ENCODE data around the gene PMEPA1.

Gene PMEPA1

DNA sequence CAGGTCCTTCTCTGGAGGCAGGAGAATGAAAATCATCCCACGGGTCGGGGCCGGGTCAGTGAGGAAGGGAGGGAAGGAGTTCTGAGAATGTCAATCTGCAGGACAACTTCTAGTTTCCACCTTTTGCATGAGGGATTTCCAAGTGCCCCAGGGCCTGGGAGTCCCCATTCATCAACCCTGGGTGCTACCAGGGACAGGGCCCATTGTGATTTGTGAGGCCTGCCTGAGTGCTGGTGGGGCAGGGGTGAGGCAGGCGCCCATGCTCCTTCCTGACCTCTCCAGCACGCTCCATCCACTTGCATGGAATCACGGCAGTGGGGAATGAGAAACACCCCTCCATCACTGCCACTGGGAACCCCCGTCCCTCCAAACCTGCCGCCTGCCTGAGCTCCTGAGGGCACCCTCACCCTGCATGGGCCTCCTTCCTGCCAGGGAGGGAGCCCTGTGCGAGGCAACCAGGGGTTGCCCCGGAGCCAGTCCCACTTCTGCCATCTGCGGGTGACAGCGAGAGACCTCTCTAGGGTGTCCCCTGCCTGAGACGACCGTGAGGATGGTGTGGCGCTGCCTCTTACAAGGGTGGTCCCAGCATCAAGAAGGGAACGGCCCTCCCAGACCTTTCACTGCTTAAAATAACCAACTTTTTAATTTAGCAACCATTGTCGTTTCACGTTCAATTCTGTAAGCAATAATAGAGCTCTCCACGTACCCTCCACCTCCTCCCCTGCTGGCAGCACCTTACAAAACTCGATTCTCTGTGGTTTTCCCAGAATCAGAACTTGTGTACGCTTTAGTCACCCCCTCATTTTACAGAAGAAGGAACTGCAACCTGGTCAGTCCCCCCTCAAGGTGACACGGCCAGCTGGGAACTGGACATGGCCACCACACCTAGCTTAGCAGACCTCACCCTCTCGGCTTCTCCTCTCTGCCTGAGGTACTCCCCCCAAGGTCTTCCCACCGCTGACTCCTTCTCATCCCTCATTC is 28.6 kb downstream of the PMEPA1 start:
- no peaks in the 10 kb centered on the region for H3K36me3 ChIP-seq (ENCODE audit: insufficient read depth, low read length)
- no peaks in the 10 kb centered on the region for H3K4me1 ChIP-seq (ENCODE audit: control insufficient read depth, insufficient read depth, low read length)
- no peak overlapping the region for H3K4me2 ChIP-seq (ENCODE audit: low read length)
- no peak overlapping the region for H3K9ac ChIP-seq (ENCODE audit: low read depth, low read length)
- no peaks in the 10 kb centered on the region for H3K9me3 ChIP-seq (replicated peaks; ENCODE audit: low read length)
- no peak overlapping the region for H3K4me3 ChIP-seq (ENCODE audit: low read length)
- no peaks in the 10 kb centered on the region for H3K27me3 ChIP-seq (ENCODE audit: control insufficient read depth, insufficient read depth, low read length)

- no peaks in the 10 kb centered on the region for H3K9me3 ChIP-seq (replicated peaks; ENCODE audit: low read length)
- H3K4me2 ChIP-seq (ENCODE audit: low read length): no peak overlapping the region
- H3K9ac ChIP-seq (ENCODE audit: low read depth, low read length): no peak overlapping the region
- H3K27me3 ChIP-seq (ENCODE audit: control insufficient read depth, insufficient read depth, low read length): no peaks in the 10 kb centered on the region
- no peaks in the 10 kb centered on the region for H3K36me3 ChIP-seq (ENCODE audit: insufficient read depth, low read length)
- H3K4me1 ChIP-seq (ENCODE audit: control insufficient read depth, insufficient read depth, low read length): no peaks in the 10 kb centered on the region
- H3K4me3 ChIP-seq (ENCODE audit: low read length): no peak overlapping the region
Measured at GRCh38 chr20:57680131-57680716, 29.6 kb downstream of the PMEPA1 start.

- Histone ChIP-seq H3K4me2 (ENCODE audit: low read length) (no peak overlapping the region), H3K27me3 (ENCODE audit: control insufficient read depth, insufficient read depth, low read length) (no peaks in the 10 kb centered on the region), H3K36me3 (ENCODE audit: insufficient read depth, low read length) (no peaks in the 10 kb centered on the region), H3K4me3 (ENCODE audit: low read length) (no peak overlapping the region), H3K9me3 (replicated peaks; ENCODE audit: low read length) (no peaks in the 10 kb centered on the region), H3K9ac (ENCODE audit: low read depth, low read length) (no peak overlapping the region), H3K4me1 (ENCODE audit: control insufficient read depth, insufficient read depth, low read length) (no peaks in the 10 kb centered on the region)
Measured at GRCh38 chr20:57679113-57679512, 30.7 kb downstream of the PMEPA1 start.

- Histone ChIP-seq H3K27me3 (ENCODE audit: control insufficient read depth, insufficient read depth, low read length) (no peaks in the 10 kb centered on the region), H3K4me3 (ENCODE audit: low read length) (no peak overlapping the region), H3K36me3 (ENCODE audit: insufficient read depth, low read length) (no peaks in the 10 kb centered on the region), H3K9ac (ENCODE audit: low read depth, low read length) (no peak overlapping the region), H3K4me2 (ENCODE audit: low read length) (no peak overlapping the region), H3K9me3 (replicated peaks; ENCODE audit: low read length) (no peaks in the 10 kb centered on the region), H3K4me1 (ENCODE audit: control insufficient read depth, insufficient read depth, low read length) (no peaks in the 10 kb centered on the region)
Measured at GRCh38 chr20:57678340-57678739, 31.5 kb downstream of the PMEPA1 start.

GRCh38 chr20:57677584-57677982 is 32.2 kb downstream of the PMEPA1 start:
- H3K9ac ChIP-seq (ENCODE audit: low read depth, low read length): no peak overlapping the region
- H3K4me2 ChIP-seq (ENCODE audit: low read length): no peak overlapping the region
- no peaks in the 10 kb centered on the region for H3K4me1 ChIP-seq (ENCODE audit: control insufficient read depth, insufficient read depth, low read length)

DNA sequence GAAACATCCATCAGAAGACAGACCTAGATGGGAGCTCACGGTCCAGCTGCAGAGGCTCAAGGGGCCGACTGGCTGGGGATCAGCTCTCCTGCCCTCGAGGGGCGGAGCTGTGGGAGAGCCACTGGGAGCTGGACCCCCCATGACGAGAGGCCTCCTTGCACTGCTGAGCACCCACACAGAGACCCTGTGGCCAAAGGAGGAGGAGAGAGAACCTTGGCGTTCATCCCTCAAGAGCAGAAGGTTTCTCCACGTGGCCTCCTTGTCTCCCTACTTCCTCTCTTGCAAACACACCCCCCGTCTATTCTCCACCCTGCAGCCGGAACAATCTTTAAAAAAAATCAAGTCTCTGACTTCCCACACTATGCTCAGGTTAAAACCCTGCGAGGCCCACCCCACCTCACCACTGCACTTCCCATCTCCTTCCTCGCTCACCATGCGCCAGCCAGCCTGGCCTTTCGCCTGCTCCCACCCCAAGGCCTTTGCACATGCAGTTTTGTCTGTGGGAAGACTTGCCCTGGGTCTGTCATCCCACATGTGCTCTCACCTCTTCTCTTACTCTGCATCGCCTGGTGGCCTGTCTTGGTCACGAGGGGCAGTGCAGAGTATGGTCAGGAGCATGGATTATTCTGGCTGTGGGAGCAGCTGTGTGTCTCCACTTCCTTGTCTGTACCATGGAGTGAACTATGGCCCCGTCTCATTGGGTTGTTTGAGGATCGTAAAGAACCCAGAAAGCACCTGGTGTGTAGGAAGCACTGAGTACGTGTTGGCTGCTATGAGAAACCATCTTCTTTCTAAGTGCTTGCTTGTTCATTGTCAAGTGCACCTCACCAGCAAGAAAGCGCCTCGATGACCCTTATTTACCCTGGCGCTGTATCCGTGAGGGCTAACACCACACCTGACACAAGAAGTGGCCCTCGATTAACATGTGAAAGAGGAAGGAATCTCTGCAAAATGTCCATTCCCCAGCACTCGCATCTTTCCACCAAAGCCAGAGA is 32.9 kb downstream of the PMEPA1 start:
- H3K36me3 ChIP-seq (ENCODE audit: insufficient read depth, low read length): no peaks in the 10 kb centered on the region

More at GRCh38 chr20:57677584-57677982, 32.2 kb downstream of the PMEPA1 start:
- Histone ChIP-seq H3K36me3 (ENCODE audit: insufficient read depth, low read length) (no peaks in the 10 kb centered on the region), H3K4me3 (ENCODE audit: low read length) (no peak overlapping the region), H3K27me3 (ENCODE audit: control insufficient read depth, insufficient read depth, low read length) (no peaks in the 10 kb centered on the region), H3K9me3 (replicated peaks; ENCODE audit: low read length) (no peaks in the 10 kb centered on the region)

GRCh38 chr20:57675773-57676172 is 34.0 kb downstream of the PMEPA1 start:
- H3K27me3 ChIP-seq (ENCODE audit: control insufficient read depth, insufficient read depth, low read length): no peaks in the 10 kb centered on the region

More for the DNA sequence above, 32.9 kb downstream of the PMEPA1 start:
- no peak overlapping the region for H3K4me3 ChIP-seq (ENCODE audit: low read length)
- H3K9me3 ChIP-seq (replicated peaks; ENCODE audit: low read length): no peaks in the 10 kb centered on the region
- H3K9ac ChIP-seq (ENCODE audit: low read depth, low read length): no peak overlapping the region
- H3K4me1 ChIP-seq (ENCODE audit: control insufficient read depth, insufficient read depth, low read length): no peaks in the 10 kb centered on the region
- no peak overlapping the region for H3K4me2 ChIP-seq (ENCODE audit: low read length)
- H3K27me3 ChIP-seq (ENCODE audit: control insufficient read depth, insufficient read depth, low read length): no peaks in the 10 kb centered on the region

DNA sequence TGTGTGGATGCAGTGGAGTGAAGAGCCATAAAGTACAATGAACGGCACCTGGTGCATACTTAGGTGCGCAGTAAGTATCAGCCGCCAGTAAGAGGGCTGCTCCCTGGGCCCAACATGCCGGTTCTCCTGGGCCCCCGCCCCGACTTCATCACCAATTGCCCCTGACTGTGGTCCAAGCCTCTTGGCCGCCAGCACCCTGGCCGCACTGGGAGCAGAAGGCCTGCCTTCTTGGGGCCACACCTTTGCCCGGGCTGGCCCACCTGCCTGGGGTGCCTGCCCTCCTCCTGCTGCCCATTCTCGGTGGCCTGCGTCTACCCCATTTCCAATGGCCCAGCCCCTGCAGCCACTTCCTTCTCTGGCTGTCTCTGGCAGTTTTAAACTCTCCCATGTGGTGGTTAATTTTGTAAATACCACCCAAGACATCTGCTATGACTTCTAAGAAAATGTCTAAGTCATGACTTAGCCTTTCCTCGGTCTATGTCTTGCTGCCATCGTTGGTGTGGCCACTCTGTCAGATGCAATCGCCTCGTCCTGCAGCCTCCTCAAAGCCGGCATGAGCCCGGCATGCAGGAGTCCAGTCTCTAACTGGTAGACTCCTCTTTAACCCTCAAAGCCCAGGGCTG is 36.8 kb downstream of the PMEPA1 start:
- Histone ChIP-seq H3K4me3 (ENCODE audit: low read length) (no peak overlapping the region), H3K4me2 (ENCODE audit: low read length) (no peak overlapping the region), H3K9me3 (replicated peaks; ENCODE audit: low read length) (no peaks in the 10 kb centered on the region), H3K36me3 (ENCODE audit: insufficient read depth, low read length) (no peaks in the 10 kb centered on the region), H3K27me3 (ENCODE audit: control insufficient read depth, insufficient read depth, low read length) (no peaks in the 10 kb centered on the region), H3K4me1 (ENCODE audit: control insufficient read depth, insufficient read depth, low read length) (no peaks in the 10 kb centered on the region), H3K9ac (ENCODE audit: low read depth, low read length) (no peak overlapping the region)

More at GRCh38 chr20:57675773-57676172, 34.0 kb downstream of the PMEPA1 start:
- H3K9ac ChIP-seq (ENCODE audit: low read depth, low read length): no peak overlapping the region
- no peak overlapping the region for H3K4me3 ChIP-seq (ENCODE audit: low read length)
- no peaks in the 10 kb centered on the region for H3K9me3 ChIP-seq (replicated peaks; ENCODE audit: low read length)
- no peaks in the 10 kb centered on the region for H3K4me1 ChIP-seq (ENCODE audit: control insufficient read depth, insufficient read depth, low read length)
- no peaks in the 10 kb centered on the region for H3K36me3 ChIP-seq (ENCODE audit: insufficient read depth, low read length)
- no peak overlapping the region for H3K4me2 ChIP-seq (ENCODE audit: low read length)

DNA sequence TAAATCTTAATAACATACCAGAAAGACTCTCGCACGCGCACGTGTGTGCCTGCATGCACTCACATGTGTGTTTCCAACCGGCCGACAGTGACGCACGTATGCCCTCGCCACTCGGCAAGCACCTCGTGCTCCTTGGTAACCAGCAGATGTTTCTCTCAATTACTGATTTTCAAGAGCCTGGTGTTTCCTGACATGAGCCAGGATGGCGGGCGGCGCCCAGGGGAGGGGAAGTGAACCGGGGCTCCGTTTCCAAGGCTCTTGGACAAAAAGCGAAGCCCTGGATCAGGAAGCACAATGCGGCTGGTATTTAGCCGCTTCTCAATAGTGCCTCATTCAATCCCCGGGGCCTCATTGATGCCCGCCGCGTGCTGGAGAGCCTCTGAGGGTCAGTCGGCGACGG is 37.7 kb downstream of the PMEPA1 start:
- Histone ChIP-seq H3K4me3 (ENCODE audit: low read length) (no peak overlapping the region), H3K4me2 (ENCODE audit: low read length) (no peak overlapping the region), H3K36me3 (ENCODE audit: insufficient read depth, low read length) (no peaks in the 10 kb centered on the region), H3K9ac (ENCODE audit: low read depth, low read length) (no peak overlapping the region), H3K4me1 (ENCODE audit: control insufficient read depth, insufficient read depth, low read length) (no peaks in the 10 kb centered on the region), H3K9me3 (replicated peaks; ENCODE audit: low read length) (no peaks in the 10 kb centered on the region), H3K27me3 (ENCODE audit: control insufficient read depth, insufficient read depth, low read length) (no peaks in the 10 kb centered on the region)

GRCh38 chr20:57671662-57672061 is 38.2 kb downstream of the PMEPA1 start:
- Histone ChIP-seq H3K4me2 (ENCODE audit: low read length) (no peak overlapping the region), H3K4me1 (ENCODE audit: control insufficient read depth, insufficient read depth, low read length) (no peaks in the 10 kb centered on the region), H3K27me3 (ENCODE audit: control insufficient read depth, insufficient read depth, low read length) (no peaks in the 10 kb centered on the region), H3K4me3 (ENCODE audit: low read length) (no peak overlapping the region), H3K9me3 (replicated peaks; ENCODE audit: low read length) (no peaks in the 10 kb centered on the region), H3K9ac (ENCODE audit: low read depth, low read length) (no peak overlapping the region), H3K36me3 (ENCODE audit: insufficient read depth, low read length) (no peaks in the 10 kb centered on the region)

- Histone ChIP-seq H3K27me3 (ENCODE audit: control insufficient read depth, insufficient read depth, low read length) (no peaks in the 10 kb centered on the region), H3K4me2 (ENCODE audit: low read length) (no peak overlapping the region), H3K9me3 (replicated peaks; ENCODE audit: low read length) (no peaks in the 10 kb centered on the region), H3K9ac (ENCODE audit: low read depth, low read length) (no peak overlapping the region), H3K4me3 (ENCODE audit: low read length) (no peak overlapping the region), H3K4me1 (ENCODE audit: control insufficient read depth, insufficient read depth, low read length) (no peaks in the 10 kb centered on the region), H3K36me3 (ENCODE audit: insufficient read depth, low read length) (no peaks in the 10 kb centered on the region)
Measured at GRCh38 chr20:57671072-57671391, 38.8 kb downstream of the PMEPA1 start.

Data from skeletal muscle satellite cell (primary cell).